Stomach (tissue), 4 donors: ENCODE measurements around the gene ANKRD53.

Experiments
- EP300 ChIP-seq: sonication (generic); formaldehyde crosslinking; IDR thresholded peaks from one replicate; pipeline ENCODE4 v1.6.1; 2017; ENCODE audit warnings: antibody characterized with exemption
- POLR2A ChIP-seq, 4 donors: fragments of 450-650 bp; IDR thresholded peaks; one replicate each; pipeline ENCODE4 v1.6.1; 2016; ENCODE audit warnings: antibody characterized with exemption in 4 of 4, control low read depth in 2 of 4, mild to moderate bottlenecking in 1 of 4, moderate library complexity in 1 of 4
- TF ChIP-seq, protein P1 (sequence below), 7 experiments: fragments of 450-650 bp in 4 of 7; fragments of 200-600 bp in 3 of 7; sonication (generic) in 3 of 7; IDR thresholded peaks; one replicate each; pipeline ENCODE4 v1.5.1; 2016 to 2019; ENCODE audit warnings: antibody characterized with exemption in 7 of 7, control low read depth in 2 of 7, mild to moderate bottlenecking in 1 of 7

DNA sequence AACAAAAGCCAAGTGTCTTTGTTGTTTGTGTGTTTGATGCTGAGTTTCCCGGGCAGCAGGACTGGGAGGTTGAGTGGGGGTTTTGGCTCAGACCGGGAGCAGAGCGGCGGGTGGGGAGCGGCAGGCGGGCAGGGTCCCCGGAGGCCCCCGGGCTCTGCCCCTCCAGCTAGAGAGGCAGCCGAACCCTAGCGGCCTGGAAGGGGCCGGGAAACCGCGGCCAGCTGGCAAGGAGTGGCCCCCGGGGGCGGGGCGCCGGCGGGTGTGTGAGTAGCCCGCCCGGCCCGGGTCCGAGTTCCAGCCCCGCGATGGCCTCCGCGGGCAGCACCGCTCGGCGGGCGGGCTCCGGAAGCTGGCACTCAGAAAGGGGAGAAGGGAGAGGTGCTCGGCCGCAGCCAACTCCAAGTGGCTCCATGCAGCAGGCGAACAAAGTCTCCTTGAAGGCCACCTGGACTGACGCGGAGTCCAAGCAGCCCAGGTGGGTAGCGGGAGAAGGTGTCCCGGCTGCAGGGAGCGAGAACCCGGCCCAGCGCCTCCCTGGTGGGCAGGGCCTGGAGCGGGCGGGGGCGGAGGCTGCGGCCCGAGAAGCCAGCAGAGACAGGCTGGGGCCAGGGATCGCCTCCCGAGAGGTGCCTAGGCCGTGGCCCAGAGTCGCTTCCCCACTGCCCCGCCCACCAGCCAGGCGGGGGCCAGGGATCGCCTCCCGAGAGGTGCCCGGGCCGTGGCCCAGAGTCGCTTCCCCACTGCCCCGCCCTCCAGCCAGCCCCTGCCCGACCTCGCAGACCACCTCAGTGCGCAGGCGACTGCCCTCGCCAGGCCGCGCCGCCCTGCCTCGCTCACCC lies at the start of gene ANKRD53:
- TF ChIP-seq, protein P1, sequence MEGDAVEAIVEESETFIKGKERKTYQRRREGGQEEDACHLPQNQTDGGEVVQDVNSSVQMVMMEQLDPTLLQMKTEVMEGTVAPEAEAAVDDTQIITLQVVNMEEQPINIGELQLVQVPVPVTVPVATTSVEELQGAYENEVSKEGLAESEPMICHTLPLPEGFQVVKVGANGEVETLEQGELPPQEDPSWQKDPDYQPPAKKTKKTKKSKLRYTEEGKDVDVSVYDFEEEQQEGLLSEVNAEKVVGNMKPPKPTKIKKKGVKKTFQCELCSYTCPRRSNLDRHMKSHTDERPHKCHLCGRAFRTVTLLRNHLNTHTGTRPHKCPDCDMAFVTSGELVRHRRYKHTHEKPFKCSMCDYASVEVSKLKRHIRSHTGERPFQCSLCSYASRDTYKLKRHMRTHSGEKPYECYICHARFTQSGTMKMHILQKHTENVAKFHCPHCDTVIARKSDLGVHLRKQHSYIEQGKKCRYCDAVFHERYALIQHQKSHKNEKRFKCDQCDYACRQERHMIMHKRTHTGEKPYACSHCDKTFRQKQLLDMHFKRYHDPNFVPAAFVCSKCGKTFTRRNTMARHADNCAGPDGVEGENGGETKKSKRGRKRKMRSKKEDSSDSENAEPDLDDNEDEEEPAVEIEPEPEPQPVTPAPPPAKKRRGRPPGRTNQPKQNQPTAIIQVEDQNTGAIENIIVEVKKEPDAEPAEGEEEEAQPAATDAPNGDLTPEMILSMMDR (IDR thresholded peaks at IDR 0.05): no peak
- TF ChIP-seq POLR2A (IDR thresholded peaks at IDR 0.05): no peak
- TF ChIP-seq EP300: no peak
